Epithelial cell of prostate (primary cell): ENCODE measurements around the gene PNN.
A peak's percentile ranks its signal among the peaks of the same experiment; 100 is the strongest.
"Not testable (repeated sequence)": the region's sequence is repeated elsewhere in the genome, so short reads cannot be mapped to it uniquely, and the experiment has no call there.

Experiments used
- DNase-seq: peaks from one replicate; pipeline ENCODE4 v3.0.0-alpha.2; 2011; ENCODE audit warnings: low read depth, low spot score
- H3K27ac ChIP-seq: fragments of 450-650 bp; 2 replicates; pipeline ENCODE4 v1.5.1; 2017; ENCODE audit warnings: mild to moderate bottlenecking

Gene PNN

DNA sequence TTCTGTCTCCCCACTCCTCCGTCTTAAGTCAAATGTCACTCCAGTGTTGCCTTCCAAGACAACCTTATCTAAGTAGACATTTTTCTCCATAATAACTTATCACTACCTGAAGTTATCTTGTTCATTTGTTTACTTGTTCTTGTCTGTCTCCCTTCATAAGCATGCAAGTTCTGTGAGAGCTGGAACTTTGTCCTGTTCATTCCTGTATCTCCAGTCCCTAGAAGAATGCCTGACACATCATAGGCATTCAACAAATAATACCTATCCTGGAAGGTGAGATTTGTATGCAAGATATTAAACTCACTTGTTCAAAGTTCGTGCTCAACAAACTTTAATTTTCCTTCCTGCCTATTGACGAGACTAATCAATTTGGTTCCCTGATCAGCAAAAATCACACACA lies 53.0 kb downstream of the PNN start:
- no peak overlapping the region for H3K27ac ChIP-seq
- no peak for DNase-seq

DNA sequence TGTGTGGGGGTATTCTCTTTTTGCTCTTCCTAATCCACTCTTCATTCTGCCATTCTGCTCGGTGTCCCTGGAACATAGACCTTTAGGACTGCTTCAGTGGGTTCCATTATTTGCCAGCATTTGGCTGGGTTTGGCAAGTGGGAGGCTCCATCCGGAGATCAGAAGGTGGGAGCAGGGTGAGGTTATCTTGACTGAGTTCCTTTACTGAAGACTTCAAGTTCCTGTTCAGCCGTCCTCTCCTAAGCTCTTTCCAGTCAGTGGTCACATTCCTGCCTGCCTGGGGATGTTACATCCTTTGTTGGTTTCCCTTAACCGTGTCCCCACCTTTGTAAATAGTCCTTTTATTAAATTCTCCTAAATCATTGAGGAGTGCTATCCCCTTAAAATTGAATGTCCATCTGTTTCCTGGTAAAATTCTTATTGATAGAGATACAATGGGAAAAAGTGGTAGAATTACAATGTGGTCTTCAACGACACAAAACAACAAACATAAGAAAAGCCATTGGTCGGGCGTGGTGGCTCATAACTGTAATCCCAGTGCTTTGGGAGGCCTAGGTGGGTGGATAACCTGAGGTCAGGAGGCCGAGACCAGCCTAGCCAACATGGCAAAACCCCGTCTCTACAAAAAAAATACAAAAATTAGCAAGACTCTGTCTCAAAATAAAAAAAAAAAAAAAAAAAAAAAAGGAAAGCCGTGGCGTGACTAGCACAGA lies 53.6 kb downstream of the PNN start:
- DNase-seq = no peak
- H3K27ac ChIP-seq = peak overlapping the region; percentile 17

DNA sequence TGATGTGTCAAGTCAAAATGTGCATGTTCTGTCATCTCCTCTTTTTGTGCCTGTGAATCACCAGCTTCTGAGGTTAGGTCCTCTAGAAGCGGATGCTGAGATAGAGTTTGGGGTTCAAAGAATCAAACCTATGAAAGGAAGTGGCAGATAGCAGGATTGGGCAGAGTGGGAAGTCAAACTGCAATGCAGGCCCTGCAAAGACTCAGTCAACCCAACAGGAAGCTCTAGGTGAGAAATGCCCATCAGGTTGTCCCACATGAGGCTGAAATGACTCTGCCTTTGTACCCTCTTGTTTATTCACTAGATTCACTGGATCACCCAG lies 54.1 kb downstream of the PNN start:
- DNase-seq = no peak
- peak overlapping the region; percentile 17 for H3K27ac ChIP-seq

DNA sequence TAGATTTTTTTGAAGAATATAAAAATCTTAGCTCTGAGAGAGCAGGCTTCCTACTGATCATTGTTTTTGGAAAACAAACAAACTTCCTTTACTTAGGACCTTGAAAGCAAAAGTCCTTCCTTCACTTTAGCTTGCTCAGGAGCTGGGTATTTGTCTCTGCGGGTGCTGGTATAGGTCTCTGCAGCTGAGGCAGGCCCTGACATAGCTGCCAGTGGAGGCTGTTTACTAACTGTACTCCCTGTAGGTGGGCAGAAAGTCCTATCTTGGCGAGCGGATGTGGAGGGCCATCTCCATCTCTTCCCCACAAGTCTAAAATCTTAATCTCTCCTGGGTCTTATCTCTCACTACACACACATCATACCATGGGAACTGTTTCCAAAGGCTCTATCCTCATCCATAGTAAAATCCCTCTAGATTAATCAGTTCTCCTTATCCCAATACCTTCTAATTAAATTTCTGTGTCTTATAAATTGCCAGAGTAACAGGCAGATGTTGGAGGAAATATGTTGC lies 54.6 kb downstream of the PNN start:
- peak overlapping the region; percentile 17 for H3K27ac ChIP-seq

DNA sequence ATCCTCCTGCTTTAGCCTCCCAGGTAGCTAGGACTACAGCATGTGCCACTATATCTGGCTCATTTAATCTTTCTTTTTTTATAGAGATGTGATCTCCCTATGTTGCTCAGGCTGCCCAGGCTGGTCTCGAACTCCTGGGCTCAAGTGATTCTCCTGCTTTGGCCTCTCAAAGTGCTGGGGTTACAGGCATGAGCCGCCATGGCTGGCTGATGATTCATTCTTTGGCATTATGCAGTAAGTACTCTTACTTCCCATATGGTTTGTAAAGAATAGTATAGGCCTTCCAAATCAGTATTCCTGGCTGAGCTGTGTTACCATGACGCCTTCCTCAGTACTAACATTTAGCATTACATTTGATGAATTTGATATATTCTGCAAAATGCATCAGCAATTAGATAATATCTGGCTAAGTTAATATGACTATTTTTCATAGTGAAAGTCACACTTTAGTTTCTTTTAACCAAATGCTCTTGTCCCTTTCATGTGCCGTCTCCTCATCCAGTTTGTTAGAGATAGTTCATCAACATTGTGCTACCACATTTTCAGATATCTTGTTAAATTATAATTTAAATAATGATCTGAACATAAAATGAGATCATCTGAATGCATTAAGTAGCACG lies 55.5 kb downstream of the PNN start:
- no peak overlapping the region for H3K27ac ChIP-seq
- DNase-seq = no peak

More for the DNA sequence above, 54.6 kb downstream of the PNN start:
- no peak for DNase-seq

DNA sequence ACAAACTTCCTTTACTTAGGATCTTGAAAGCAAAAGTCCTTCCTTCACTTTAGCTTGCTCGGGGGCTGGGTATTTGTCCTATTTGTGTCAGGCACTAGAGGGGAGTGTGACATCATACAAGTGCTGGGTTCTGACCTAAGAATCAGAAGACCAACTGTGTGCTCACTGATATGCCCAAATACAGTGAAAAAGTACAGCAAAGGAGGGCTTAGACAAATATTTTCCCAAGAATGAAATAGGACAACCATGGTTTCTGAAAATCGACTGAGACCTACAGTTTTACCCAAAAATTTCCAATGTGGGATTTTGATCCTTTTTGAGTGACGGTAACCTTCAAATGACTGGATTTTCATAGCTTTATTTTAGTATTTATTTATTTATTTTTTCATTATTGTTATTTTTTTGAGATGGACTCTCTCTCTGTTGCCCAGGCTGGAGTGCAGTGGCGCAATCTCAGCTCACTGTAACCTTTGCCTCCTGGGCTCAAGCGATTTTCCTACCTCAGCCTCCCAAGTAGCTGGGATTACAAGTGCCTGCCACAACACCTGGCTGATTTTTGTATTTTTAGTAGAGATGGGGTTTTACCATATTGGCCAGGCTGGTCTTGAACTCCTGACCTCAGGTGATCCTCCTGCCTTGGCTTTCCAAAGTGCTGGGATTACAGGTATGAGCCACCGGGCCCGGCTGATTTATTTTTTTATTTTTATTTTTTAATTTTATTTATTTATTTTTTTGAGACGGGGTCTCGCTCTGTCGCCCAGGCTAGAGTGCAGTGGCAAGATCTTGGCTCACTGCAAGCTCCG lies 56.9 kb downstream of the PNN start:
- not testable (repeated sequence) for H3K27ac ChIP-seq, DNase-seq
